ENCODE data around the gene ARMC5.

Gene ARMC5

DNA sequence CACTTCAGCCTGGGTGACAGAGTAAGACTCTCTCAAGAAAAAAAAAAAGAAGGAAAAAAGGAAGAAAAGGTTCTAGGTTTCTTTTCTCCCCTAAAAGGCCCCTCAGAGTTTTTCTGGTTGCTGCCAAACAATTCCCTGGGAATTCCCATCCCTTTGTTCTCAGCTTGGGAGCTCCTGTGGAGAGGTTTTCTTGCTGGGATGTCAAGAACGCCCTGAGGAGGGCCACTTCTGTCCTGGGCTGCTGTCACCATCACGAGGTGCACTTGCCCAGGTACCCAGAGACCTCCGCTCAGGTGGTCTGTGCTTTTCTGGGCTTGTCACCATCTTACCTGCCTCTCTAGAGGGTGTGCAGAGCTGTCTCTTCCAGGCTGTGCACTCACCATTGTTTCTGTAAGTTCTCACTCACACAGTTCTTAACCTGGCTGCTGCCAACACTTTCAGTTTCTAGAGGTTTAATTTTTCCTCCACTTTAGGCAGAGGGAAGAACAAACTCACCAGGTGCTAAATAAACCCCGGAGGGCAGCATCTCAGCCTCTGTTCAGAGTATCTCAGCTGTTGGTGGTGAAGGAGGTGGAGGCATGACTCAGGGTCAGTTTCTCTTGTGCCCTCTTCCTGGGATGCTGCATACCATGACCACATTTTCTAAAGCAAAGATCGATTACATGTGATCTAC, 28.8 kb upstream of the ARMC5 start:
- H3F3A ChIP-seq (ENCODE audit: insufficient read depth, low read length): peaks cover 10% of the 10 kb centered on the region
- H3K9me3 ChIP-seq (replicated peaks; ENCODE audit: insufficient read depth, low read length): no peaks in the 10 kb centered on the region
- peaks cover 18% of the 10 kb centered on the region; the same call in 1 of the 2 replicates for H3K4me1 ChIP-seq (ENCODE audit: low read length)
- H3K27ac ChIP-seq (ENCODE audit: low read length): peak overlapping the region; percentile 19; the same call in 1 of the 2 replicates
- H3K4me3 ChIP-seq (ENCODE audit: low read length): peak overlapping the region; percentile 26; the same call in 1 of the 2 replicates
- no peaks in the 10 kb centered on the region for H3K9me2 ChIP-seq (replicated peaks; ENCODE audit: insufficient read depth, low read length)
- peak; percentile 74 for DNase-seq
- no peaks in the 10 kb centered on the region for H3K27me3 ChIP-seq (replicated peaks; ENCODE audit: insufficient read depth, low read length)
- no peaks in the 10 kb centered on the region for H3K36me3 ChIP-seq (replicated peaks; ENCODE audit: insufficient read depth, low read length)
- H3K9ac ChIP-seq (ENCODE audit: low read length): no peak overlapping the region
- no peaks in the 10 kb centered on the region for H4K20me1 ChIP-seq (ENCODE audit: insufficient read depth, low read length)
- peak overlapping the region; percentile 28; the same call in 1 of the 2 replicates for H2AFZ ChIP-seq (ENCODE audit: low read length)
- peak overlapping the region; percentile 73 for H3K4me2 ChIP-seq (ENCODE audit: low read depth, low read length)
- TF ChIP-seq, protein P1, sequence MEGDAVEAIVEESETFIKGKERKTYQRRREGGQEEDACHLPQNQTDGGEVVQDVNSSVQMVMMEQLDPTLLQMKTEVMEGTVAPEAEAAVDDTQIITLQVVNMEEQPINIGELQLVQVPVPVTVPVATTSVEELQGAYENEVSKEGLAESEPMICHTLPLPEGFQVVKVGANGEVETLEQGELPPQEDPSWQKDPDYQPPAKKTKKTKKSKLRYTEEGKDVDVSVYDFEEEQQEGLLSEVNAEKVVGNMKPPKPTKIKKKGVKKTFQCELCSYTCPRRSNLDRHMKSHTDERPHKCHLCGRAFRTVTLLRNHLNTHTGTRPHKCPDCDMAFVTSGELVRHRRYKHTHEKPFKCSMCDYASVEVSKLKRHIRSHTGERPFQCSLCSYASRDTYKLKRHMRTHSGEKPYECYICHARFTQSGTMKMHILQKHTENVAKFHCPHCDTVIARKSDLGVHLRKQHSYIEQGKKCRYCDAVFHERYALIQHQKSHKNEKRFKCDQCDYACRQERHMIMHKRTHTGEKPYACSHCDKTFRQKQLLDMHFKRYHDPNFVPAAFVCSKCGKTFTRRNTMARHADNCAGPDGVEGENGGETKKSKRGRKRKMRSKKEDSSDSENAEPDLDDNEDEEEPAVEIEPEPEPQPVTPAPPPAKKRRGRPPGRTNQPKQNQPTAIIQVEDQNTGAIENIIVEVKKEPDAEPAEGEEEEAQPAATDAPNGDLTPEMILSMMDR (IDR thresholded peaks at IDR 0.05; ENCODE audit: low read length): no peak
- TF ChIP-seq EZH2phosphoT487 (IDR thresholded peaks at IDR 0.05; ENCODE audit: low read length) (no peak), EZH2 (optimal IDR thresholded peaks at IDR 0.05; ENCODE audit: low read depth, low read length) (no peak)
- no peaks in the 10 kb centered on the region for H3K79me2 ChIP-seq (ENCODE audit: low read length)

DNA sequence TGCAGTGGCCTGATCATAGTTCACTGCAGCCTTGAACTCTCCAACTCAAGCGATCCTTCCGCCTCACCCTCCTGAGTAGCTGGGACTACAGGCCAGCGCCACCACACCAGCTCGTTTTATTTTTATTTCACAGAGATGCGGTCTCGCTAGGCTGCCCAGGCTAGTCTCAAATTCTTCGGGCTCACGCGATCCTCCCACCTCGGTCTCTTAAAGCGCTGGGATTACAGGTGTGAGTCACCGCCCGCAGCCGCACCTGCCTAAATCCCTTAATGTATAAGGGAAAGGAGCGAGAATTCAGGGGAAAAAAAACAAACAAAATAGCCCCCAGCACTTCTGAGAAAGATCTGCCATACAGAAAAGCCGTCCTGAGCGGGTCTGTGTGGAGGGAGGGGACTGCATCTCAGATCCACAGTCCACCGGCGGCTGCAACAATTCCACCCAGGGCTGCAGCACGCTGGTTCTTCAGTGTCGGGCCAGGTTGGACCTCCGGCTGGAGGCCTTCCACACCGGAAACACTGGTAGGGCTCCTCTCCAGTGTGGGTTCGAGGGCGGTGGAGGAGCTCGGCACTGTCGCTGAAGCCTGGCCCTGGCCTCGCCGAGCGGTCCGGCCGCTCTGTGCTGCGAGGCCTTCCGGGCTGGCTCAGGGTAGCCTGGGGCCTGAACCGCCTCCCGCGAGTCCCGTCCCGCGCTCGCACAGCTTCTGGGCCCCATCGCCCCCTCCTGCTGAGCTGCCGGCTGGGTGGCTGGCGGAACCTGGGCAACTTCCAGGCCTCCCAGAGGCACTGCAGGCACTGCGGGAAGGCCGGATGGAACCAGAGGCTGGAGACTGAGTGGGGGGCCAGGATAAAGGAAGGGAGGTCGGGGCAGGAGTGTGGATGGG, 23.7 kb upstream of the ARMC5 start:
- no peak overlapping the region for H3K4me2 ChIP-seq (ENCODE audit: low read depth, low read length)
- no peak overlapping the region for H3K4me3 ChIP-seq (ENCODE audit: low read length)
- H3K79me2 ChIP-seq (ENCODE audit: low read length): no peaks in the 10 kb centered on the region
- no peaks in the 10 kb centered on the region for H4K20me1 ChIP-seq (ENCODE audit: insufficient read depth, low read length)
- H3K27ac ChIP-seq (ENCODE audit: low read length): no peak overlapping the region
- H3K9ac ChIP-seq (ENCODE audit: low read length): no peak overlapping the region
- H3K27me3 ChIP-seq (replicated peaks; ENCODE audit: insufficient read depth, low read length): no peaks in the 10 kb centered on the region
- no peak for DNase-seq
- no peaks in the 10 kb centered on the region for H3K9me2 ChIP-seq (replicated peaks; ENCODE audit: insufficient read depth, low read length)
- no peak overlapping the region for H2AFZ ChIP-seq (ENCODE audit: low read length)
- TF ChIP-seq EZH2phosphoT487 (IDR thresholded peaks at IDR 0.05; ENCODE audit: low read length) (no peak), EZH2 (optimal IDR thresholded peaks at IDR 0.05; ENCODE audit: low read depth, low read length) (no peak)
- TF ChIP-seq, protein P1 (IDR thresholded peaks at IDR 0.05; ENCODE audit: low read length): no peak
- H3K4me1 ChIP-seq (ENCODE audit: low read length): peaks cover 15% of the 10 kb centered on the region; the same call in 1 of the 2 replicates
- H3K9me3 ChIP-seq (replicated peaks; ENCODE audit: insufficient read depth, low read length): no peaks in the 10 kb centered on the region
- peaks cover 7% of the 10 kb centered on the region for H3F3A ChIP-seq (ENCODE audit: insufficient read depth, low read length)
- no peaks in the 10 kb centered on the region for H3K36me3 ChIP-seq (replicated peaks; ENCODE audit: insufficient read depth, low read length)

DNA sequence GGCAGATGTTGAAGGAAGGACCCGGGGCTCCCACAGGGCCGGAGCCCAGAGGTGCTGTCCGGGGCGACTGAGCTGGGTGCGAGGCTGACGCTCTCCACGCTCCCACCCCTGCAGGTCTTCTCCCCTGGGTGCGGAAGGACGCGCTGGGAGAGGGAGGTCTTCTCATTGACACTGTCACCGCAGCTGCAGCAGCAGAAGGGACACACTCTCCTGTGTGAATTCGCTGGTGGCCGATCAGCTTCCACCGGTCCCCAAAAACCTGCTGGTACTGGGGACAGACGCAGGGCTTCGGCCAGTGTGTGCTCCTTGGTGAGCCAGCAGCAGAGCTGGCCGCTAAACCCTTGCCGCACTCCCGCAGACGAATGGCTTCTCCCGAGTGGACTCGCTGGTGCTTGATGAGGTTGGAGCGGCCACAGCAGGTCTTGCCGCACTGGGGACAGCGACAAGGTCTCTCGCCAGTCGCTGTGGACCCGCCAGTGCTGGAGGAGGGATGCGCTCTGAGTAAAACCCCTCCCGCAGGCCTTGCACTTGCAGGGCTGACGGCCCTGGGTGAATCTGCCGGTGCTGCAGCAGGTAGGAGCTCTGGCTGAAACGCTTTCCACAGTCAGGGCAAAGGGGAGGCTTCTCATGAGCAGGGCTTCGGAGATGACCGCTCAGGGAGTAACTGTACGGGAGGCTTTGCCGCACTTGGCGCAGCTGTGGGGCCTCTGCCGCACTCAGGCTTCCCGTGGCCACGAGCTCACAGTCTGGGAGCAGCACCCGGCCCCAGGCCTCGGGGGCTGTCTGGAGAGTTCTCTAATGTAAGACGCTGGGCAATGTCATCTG, 22.9 kb upstream of the ARMC5 start:
- Histone ChIP-seq H3K9me2 (replicated peaks; ENCODE audit: insufficient read depth, low read length) (no peaks in the 10 kb centered on the region), H4K20me1 (ENCODE audit: insufficient read depth, low read length) (no peaks in the 10 kb centered on the region), H3K27ac (ENCODE audit: low read length) (no peak overlapping the region), H3K9me3 (replicated peaks; ENCODE audit: insufficient read depth, low read length) (no peaks in the 10 kb centered on the region), H3K79me2 (ENCODE audit: low read length) (no peaks in the 10 kb centered on the region), H3K4me1 (ENCODE audit: low read length) (peaks cover 7% of the 10 kb centered on the region; the same call in 1 of the 2 replicates), H3F3A (ENCODE audit: insufficient read depth, low read length) (no peaks in the 10 kb centered on the region), H3K4me3 (ENCODE audit: low read length) (no peak overlapping the region), H3K36me3 (replicated peaks; ENCODE audit: insufficient read depth, low read length) (no peaks in the 10 kb centered on the region), H3K27me3 (replicated peaks; ENCODE audit: insufficient read depth, low read length) (no peaks in the 10 kb centered on the region), H3K4me2 (ENCODE audit: low read depth, low read length) (no peak overlapping the region), H2AFZ (ENCODE audit: low read length) (no peak overlapping the region), H3K9ac (ENCODE audit: low read length) (no peak overlapping the region)
- DNase-seq: no peak
- TF ChIP-seq EZH2phosphoT487 (IDR thresholded peaks at IDR 0.05; ENCODE audit: low read length) (no peak), EZH2 (optimal IDR thresholded peaks at IDR 0.05; ENCODE audit: low read depth, low read length) (no peak)
- TF ChIP-seq, protein P1 (IDR thresholded peaks at IDR 0.05; ENCODE audit: low read length): no peak
